Keratinocyte (primary cell): ENCODE data around the gene BOC. TPM values are rescaled to one million over a fixed set of nuclear protein-coding genes. Genes with fewer than 3 reads are reported as not detected.

Experiments used
- DNase-seq: peaks from one replicate; pipeline ENCODE4 v3.0.0-alpha.2; 2011; ENCODE audit warnings: low read depth, missing footprints, low spot score
- FAIRE-seq: peaks from 2 replicates; lab custom pipeline; 2011; peaks lifted over from hg19 to GRCh38; lab: Jason Lieb, UNC
- H2AFZ ChIP-seq: 2 replicates; pipeline ENCODE4 v1.6.0; 2012; ENCODE audit warnings: low read length, control low read depth, inconsistent platforms; ENCODE audit not compliant: control insufficient read depth
- H3K27ac ChIP-seq: 2 replicates; pipeline ENCODE4 v1.5.1; 2011; ENCODE audit warnings: low read length; ENCODE audit not compliant: control insufficient read depth, insufficient read depth
- H3K27me3 ChIP-seq: 3 replicates; pipeline ENCODE4 v1.6.0; 2011; ENCODE audit warnings: low read length; ENCODE audit not compliant: control insufficient read depth, insufficient read depth; ENCODE audit errors: extremely low read depth
- H3K36me3 ChIP-seq, 2 experiments: 2 replicates in 1 of 2; 3 replicates in 1 of 2; pipeline ENCODE4 v1.5.1; 2011; ENCODE audit warnings: low read length in 2 of 2, mild to moderate bottlenecking in 1 of 2; ENCODE audit not compliant: control insufficient read depth in 2 of 2, insufficient read depth in 2 of 2; ENCODE audit errors: extremely low read depth in 1 of 2
- H3K4me1 ChIP-seq: 3 replicates; pipeline ENCODE4 v1.5.1; 2011; ENCODE audit warnings: low read length; ENCODE audit not compliant: control insufficient read depth, insufficient read depth; ENCODE audit errors: extremely low read depth
- H3K4me2 ChIP-seq: 3 replicates; pipeline ENCODE4 v1.6.0; 2011; ENCODE audit warnings: low read depth, low read length; ENCODE audit not compliant: control insufficient read depth, insufficient read depth; ENCODE audit errors: extremely low read depth
- H3K4me3 ChIP-seq, 3 experiments: fragments of 200-600 bp in 1 of 3; sonication (generic) in 1 of 3; 2 replicates in 2 of 3; 3 replicates in 1 of 3; pipeline ENCODE4 v1.5.1; 2011 to 2016; ENCODE audit warnings: low read length in 3 of 3, mild to moderate bottlenecking in 3 of 3, control low read depth in 2 of 3, inconsistent platforms in 1 of 3, low read depth in 1 of 3, mixed read lengths in 1 of 3, mixed run types in 1 of 3, moderate library complexity in 1 of 3; ENCODE audit not compliant: control insufficient read depth in 2 of 3, insufficient read depth in 2 of 3; ENCODE audit errors: extremely low read depth in 1 of 3
- H3K79me2 ChIP-seq: 2 replicates; pipeline ENCODE4 v1.6.0; 2012; ENCODE audit warnings: low read length; ENCODE audit not compliant: control insufficient read depth, insufficient read depth
- H3K9ac ChIP-seq: 3 replicates; pipeline ENCODE4 v1.6.0; 2011; ENCODE audit warnings: low read length; ENCODE audit not compliant: control insufficient read depth, insufficient read depth; ENCODE audit errors: extremely low read depth
- H3K9me1 ChIP-seq: 3 replicates; pipeline ENCODE4 v1.6.0; 2011; ENCODE audit warnings: low read length; ENCODE audit not compliant: control insufficient read depth, insufficient read depth; ENCODE audit errors: extremely low read depth
- H3K9me3 ChIP-seq: 2 replicates; pipeline ENCODE4 v1.5.1; 2012; ENCODE audit warnings: low read depth, low read length; ENCODE audit not compliant: control insufficient read depth
- H4K20me1 ChIP-seq: 3 replicates; pipeline ENCODE4 v1.6.0; 2011; ENCODE audit warnings: low read length; ENCODE audit not compliant: control insufficient read depth, insufficient read depth; ENCODE audit errors: extremely low read depth
- CTCF ChIP-seq, 3 experiments: IDR thresholded peaks in 1 of 3; conservative IDR thresholded peaks in 1 of 3; optimal IDR thresholded peaks in 1 of 3; 2 replicates in 2 of 3; 3 replicates in 1 of 3; pipeline versions ENCODE3 to v1.5.1; 2011; ENCODE audit warnings: low read length in 3 of 3, mild to moderate bottlenecking in 3 of 3, moderate library complexity in 2 of 3, control low read depth in 1 of 3, inconsistent platforms in 1 of 3; ENCODE audit not compliant: insufficient read depth in 2 of 3; ENCODE audit errors: extremely low read depth in 1 of 3
- EZH2 ChIP-seq: IDR thresholded peaks from one replicate; pipeline ENCODE4 v1.6.1; 2012; ENCODE audit warnings: inconsistent platforms, mild to moderate bottlenecking, low read length, moderate library complexity
- dilution Hi-C: fragments of 300-500 bp; cut with MboI; formaldehyde crosslinking; loops from one replicate; pipeline ENCODE4 v1.7.0; 2020; ENCODE audit warnings: low sequenced_read_pairs; ENCODE audit not compliant: extremely low pct_ligation_motif_present
- polyA plus RNA-seq, 5 experiments: library from polyadenylated mRNA; depleted of rRNA in 3 of 5; stranded (reverse) in 3 of 5; stranded (forward) in 1 of 5; unstranded in 1 of 5; fragments of >200 nt; gene quantifications; 1 replicate in 1 of 5; 2 replicates in 3 of 5; 3 replicates in 1 of 5; pipeline versions ENCODE4 v1.2.1 to v1.2.3, GENCODE V29; 2011 to 2012; ENCODE audit warnings: missing spikeins in 2 of 5, low read depth in 1 of 5, low replicate concordance in 1 of 5

BOC gene
- polyA plus RNA-seq, 1 donor (not counting 4 experiments of a cell fraction or from before 2014, with no cell fraction given): 11.2 TPM

GRCh38 chr3:113247675-113248458, 36.5 kb downstream of the BOC start:
- no peaks in the 10 kb centered on the region for H3K79me2 ChIP-seq
- H3K36me3 ChIP-seq: peaks cover 1 to 8% of the 10 kb centered on the region in 2 experiments
- no peaks in the 10 kb centered on the region for H3K27me3 ChIP-seq
- peak overlapping the region; percentile 50 for H2AFZ ChIP-seq
- H3K9me3 ChIP-seq: no peaks in the 10 kb centered on the region
- peaks cover 44% of the 10 kb centered on the region for H3K4me1 ChIP-seq
- H3K27ac ChIP-seq: peak overlapping the region; percentile 64
- peak overlapping the region; percentile 74 for H3K4me2 ChIP-seq
- no peaks in the 10 kb centered on the region for H4K20me1 ChIP-seq
- TF ChIP-seq EZH2: no peak
- no peak for TF ChIP-seq CTCF (optimal IDR thresholded peaks at IDR 0.05 in 1 of 3, IDR thresholded peaks at IDR 0.05 in 1 of 3, conservative IDR thresholded peaks at IDR 0.05 in 1 of 3; ENCODE audit: extremely low read depth in 1 of 3, insufficient read depth in 2 of 3, low read length in 3 of 3)
- H3K9me1 ChIP-seq: no peaks in the 10 kb centered on the region
- H3K9ac ChIP-seq: no peak overlapping the region
- dilution Hi-C loops: no loop called here
- no peak overlapping the region for H3K4me3 ChIP-seq
- no peak for DNase-seq
- peak; percentile 59 for FAIRE-seq

GRCh38 chr3:113249111-113249510, 37.8 kb downstream of the BOC start:
- Histone ChIP-seq H3K9ac (peak overlapping the region; percentile 55), H3K4me3 (no peak overlapping the region), H2AFZ (peak overlapping the region; percentile 83), H3K9me3 (no peaks in the 10 kb centered on the region), H3K4me1 (peaks cover 43% of the 10 kb centered on the region), H3K79me2 (no peaks in the 10 kb centered on the region), H3K27ac (peak overlapping the region; percentile 64), H3K36me3 (peaks cover 1 to 8% of the 10 kb centered on the region in 2 experiments), H3K4me2 (peak overlapping the region; percentile 74), H3K27me3 (no peaks in the 10 kb centered on the region), H4K20me1 (no peaks in the 10 kb centered on the region), H3K9me1 (no peaks in the 10 kb centered on the region)
- no peak for TF ChIP-seq EZH2
- TF ChIP-seq CTCF (optimal IDR thresholded peaks at IDR 0.05 in 1 of 3, IDR thresholded peaks at IDR 0.05 in 1 of 3, conservative IDR thresholded peaks at IDR 0.05 in 1 of 3; ENCODE audit: extremely low read depth in 1 of 3, insufficient read depth in 2 of 3, low read length in 3 of 3): no peak
- no peak for DNase-seq
- peak; percentile 98 for FAIRE-seq
- dilution Hi-C loops: no loop called here
